ENCODE measurements around the gene GPC6. TPM values are rescaled to one million over a fixed set of nuclear protein-coding genes. Genes with fewer than 3 reads are reported as not detected.

The GPC6 gene
- total RNA-seq, 4 donors from 2014 or later, result 13.7 to 21.7 (median 16.5) TPM

GRCh38 chr13:94173312-94173854, 946.8 kb downstream of the GPC6 start:
- ATAC-seq, result no peak
- Histone ChIP-seq H3K9me3 (no peaks in the 10 kb centered on the region), H3K27me3 (no peaks in the 10 kb centered on the region), H3K4me3 (no peak overlapping the region), H3K36me3 (no peaks in the 10 kb centered on the region), H3K27ac (no peak overlapping the region), H3K4me1 (no peaks in the 10 kb centered on the region)
- TF ChIP-seq, protein P1, sequence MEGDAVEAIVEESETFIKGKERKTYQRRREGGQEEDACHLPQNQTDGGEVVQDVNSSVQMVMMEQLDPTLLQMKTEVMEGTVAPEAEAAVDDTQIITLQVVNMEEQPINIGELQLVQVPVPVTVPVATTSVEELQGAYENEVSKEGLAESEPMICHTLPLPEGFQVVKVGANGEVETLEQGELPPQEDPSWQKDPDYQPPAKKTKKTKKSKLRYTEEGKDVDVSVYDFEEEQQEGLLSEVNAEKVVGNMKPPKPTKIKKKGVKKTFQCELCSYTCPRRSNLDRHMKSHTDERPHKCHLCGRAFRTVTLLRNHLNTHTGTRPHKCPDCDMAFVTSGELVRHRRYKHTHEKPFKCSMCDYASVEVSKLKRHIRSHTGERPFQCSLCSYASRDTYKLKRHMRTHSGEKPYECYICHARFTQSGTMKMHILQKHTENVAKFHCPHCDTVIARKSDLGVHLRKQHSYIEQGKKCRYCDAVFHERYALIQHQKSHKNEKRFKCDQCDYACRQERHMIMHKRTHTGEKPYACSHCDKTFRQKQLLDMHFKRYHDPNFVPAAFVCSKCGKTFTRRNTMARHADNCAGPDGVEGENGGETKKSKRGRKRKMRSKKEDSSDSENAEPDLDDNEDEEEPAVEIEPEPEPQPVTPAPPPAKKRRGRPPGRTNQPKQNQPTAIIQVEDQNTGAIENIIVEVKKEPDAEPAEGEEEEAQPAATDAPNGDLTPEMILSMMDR (IDR thresholded peaks at IDR 0.05), result no peak
- TF ChIP-seq POLR2A (IDR thresholded peaks at IDR 0.05), result no peak
- TF ChIP-seq EP300 (IDR thresholded peaks at IDR 0.05), result no peak
- TF ChIP-seq POLR2AphosphoS5 (IDR thresholded peaks at IDR 0.05), result no peak
- 80 to 98% methylated on average over 4 of the region's 4 CpGs for WGBS, 2 donors (ENCODE audit: low coverage in 1 of 2)

DNA sequence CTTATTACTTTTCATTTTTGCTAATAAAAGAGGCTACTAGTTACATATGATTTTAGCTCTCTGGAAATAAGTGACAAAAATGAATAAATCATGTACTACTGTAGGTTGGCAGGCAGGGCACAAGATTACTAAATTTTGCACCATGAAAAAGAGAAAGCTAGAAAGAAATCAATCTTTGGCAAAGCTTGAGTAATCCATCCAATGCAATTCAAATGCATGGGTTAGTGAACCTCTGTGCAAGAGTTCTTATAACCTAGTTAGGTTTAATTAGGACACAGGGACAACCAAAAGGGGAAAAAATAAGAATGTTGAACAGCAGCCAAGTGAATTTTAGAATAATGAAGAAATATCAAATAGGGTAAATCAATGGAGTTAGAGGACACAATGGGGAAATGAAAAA, 947.4 kb downstream of the GPC6 start:
- Histone ChIP-seq H3K4me1 (no peaks in the 10 kb centered on the region), H3K27ac (no peak overlapping the region), H3K4me3 (no peak overlapping the region), H3K9me3 (no peaks in the 10 kb centered on the region), H3K36me3 (no peaks in the 10 kb centered on the region), H3K27me3 (no peaks in the 10 kb centered on the region)
- ATAC-seq, result no peak
- TF ChIP-seq POLR2AphosphoS5 (IDR thresholded peaks at IDR 0.05) (no peak), EP300 (IDR thresholded peaks at IDR 0.05) (no peak), POLR2A (IDR thresholded peaks at IDR 0.05) (no peak)
- TF ChIP-seq, protein P1 (IDR thresholded peaks at IDR 0.05), result no peak

DNA sequence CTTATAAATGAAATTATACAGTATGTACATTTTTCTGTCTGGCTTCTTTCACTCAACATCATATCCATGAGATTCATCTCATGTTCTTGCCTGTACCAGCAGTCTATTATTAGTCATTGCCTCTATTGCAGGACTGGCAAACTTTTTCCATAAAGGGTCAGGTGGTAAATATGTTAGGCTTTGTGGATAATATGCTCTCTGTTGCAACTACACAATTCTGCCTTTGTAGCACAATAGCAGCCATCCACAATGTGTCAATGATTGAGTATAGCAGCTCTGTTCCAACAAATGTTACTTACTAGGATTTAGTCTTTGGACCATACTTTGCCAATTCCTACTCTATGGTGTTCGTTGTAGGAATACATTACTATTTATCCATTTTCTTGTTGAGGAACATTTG, 948.5 kb downstream of the GPC6 start:
- H3K4me3 ChIP-seq, result no peak overlapping the region
- no peaks in the 10 kb centered on the region for H3K9me3 ChIP-seq
- H3K27me3 ChIP-seq, result no peaks in the 10 kb centered on the region
- 92% methylated on average over 1 of the region's 1 CpG; no CpG with 5 or more reads in 1 of the 2 donors for WGBS, 2 donors (ENCODE audit: low coverage in 1 of 2)
- ATAC-seq, result no peak
- no peak overlapping the region for H3K27ac ChIP-seq
- H3K36me3 ChIP-seq, result no peaks in the 10 kb centered on the region
- TF ChIP-seq, protein P1 (IDR thresholded peaks at IDR 0.05), result no peak
- no peak for TF ChIP-seq POLR2AphosphoS5 (IDR thresholded peaks at IDR 0.05)
- TF ChIP-seq EP300 (IDR thresholded peaks at IDR 0.05), result no peak
- no peak for TF ChIP-seq POLR2A (IDR thresholded peaks at IDR 0.05)
- no peaks in the 10 kb centered on the region for H3K4me1 ChIP-seq

GRCh38 chr13:94176561-94176960, 950.0 kb downstream of the GPC6 start:
- Histone ChIP-seq H3K4me3 (no peak overlapping the region), H3K9me3 (no peaks in the 10 kb centered on the region), H3K36me3 (no peaks in the 10 kb centered on the region), H3K4me1 (no peaks in the 10 kb centered on the region), H3K27ac (no peak overlapping the region), H3K27me3 (no peaks in the 10 kb centered on the region)
- ATAC-seq, result no peak
- no peak for TF ChIP-seq POLR2A (IDR thresholded peaks at IDR 0.05)
- no peak for TF ChIP-seq POLR2AphosphoS5 (IDR thresholded peaks at IDR 0.05)
- TF ChIP-seq, protein P1 (IDR thresholded peaks at IDR 0.05), result no peak
- no peak for TF ChIP-seq EP300 (IDR thresholded peaks at IDR 0.05)
- WGBS, 2 donors (ENCODE audit: low coverage in 1 of 2), result 58 to 66% methylated on average over 4 of the region's 4 CpGs

GRCh38 chr13:94177041-94177440, 950.4 kb downstream of the GPC6 start:
- WGBS, 2 donors (ENCODE audit: low coverage in 1 of 2), result 75 to 89% methylated on average over 2 of the region's 2 CpGs
- Histone ChIP-seq H3K4me3 (no peak overlapping the region), H3K4me1 (no peaks in the 10 kb centered on the region), H3K27ac (no peak overlapping the region), H3K9me3 (no peaks in the 10 kb centered on the region), H3K27me3 (no peaks in the 10 kb centered on the region), H3K36me3 (no peaks in the 10 kb centered on the region)
- TF ChIP-seq POLR2A (IDR thresholded peaks at IDR 0.05) (no peak), EP300 (IDR thresholded peaks at IDR 0.05) (no peak), POLR2AphosphoS5 (IDR thresholded peaks at IDR 0.05) (no peak)
- TF ChIP-seq, protein P1 (IDR thresholded peaks at IDR 0.05), result no peak
- no peak for ATAC-seq
